Kidney epithelial cell (primary cell): ENCODE results near the gene TBC1D25. TPM values are rescaled to one million over a fixed set of nuclear protein-coding genes. Genes with fewer than 3 reads are reported as not detected.
A peak's percentile ranks its signal among the peaks of the same experiment; 100 is the strongest.

Experiments used
- DNase-seq: peaks from one replicate; pipeline ENCODE4 v3.0.0-alpha.2; 2010; ENCODE audit warnings: low read depth
- H3K27me3 ChIP-seq: 2 replicates; pipeline ENCODE4 v1.6.0; 2011; ENCODE audit warnings: low read length; ENCODE audit not compliant: control insufficient read depth, insufficient read depth
- H3K36me3 ChIP-seq: 2 replicates; pipeline ENCODE4 v1.5.1; 2011; ENCODE audit warnings: low read length; ENCODE audit not compliant: control insufficient read depth, insufficient read depth
- H3K4me3 ChIP-seq: 2 replicates; pipeline ENCODE4 v1.5.1; 2011; ENCODE audit warnings: low read depth, mild to moderate bottlenecking, control low read depth, low read length
- total RNA-seq: library from RNA; depleted of rRNA; stranded (reverse); fragments of >200 nt; gene quantifications from 2 replicates; pipeline ENCODE4 v1.2.3, GENCODE V29; 2015
- TF ChIP-seq, protein P1 (sequence below): IDR thresholded peaks from 2 replicates; pipeline ENCODE4 v1.5.1; 2011; ENCODE audit warnings: mild to moderate bottlenecking, moderate library complexity, low read length, control low read depth, inconsistent platforms; ENCODE audit not compliant: insufficient read depth, poor library complexity, severe bottlenecking

The TBC1D25 gene
- total RNA-seq, 1 donor from 2014 or later: 6.6 TPM

DNA sequence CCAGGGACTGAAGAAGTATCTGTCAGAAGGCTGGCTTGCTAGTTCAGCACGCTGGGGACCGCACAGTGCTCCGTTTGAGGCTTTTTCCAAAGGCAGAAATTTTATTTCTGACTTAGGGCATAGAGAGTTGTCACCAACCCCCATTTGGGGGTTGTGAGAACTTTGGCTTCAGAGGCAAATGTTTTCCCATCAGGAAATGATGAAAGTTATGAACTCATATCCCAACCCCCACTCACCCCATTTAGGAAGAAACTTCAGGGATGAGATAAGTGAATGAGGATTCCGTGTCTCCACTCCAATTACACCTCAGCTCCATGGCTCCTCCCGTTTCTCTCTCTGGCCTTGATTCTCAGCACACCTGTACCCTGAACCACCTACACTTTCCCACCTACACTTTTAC lies 53.5 kb downstream of the TBC1D25 start:
- no peaks in the 10 kb centered on the region for H3K36me3 ChIP-seq
- no peaks in the 10 kb centered on the region for H3K27me3 ChIP-seq
- no peak for DNase-seq
- TF ChIP-seq, protein P1, sequence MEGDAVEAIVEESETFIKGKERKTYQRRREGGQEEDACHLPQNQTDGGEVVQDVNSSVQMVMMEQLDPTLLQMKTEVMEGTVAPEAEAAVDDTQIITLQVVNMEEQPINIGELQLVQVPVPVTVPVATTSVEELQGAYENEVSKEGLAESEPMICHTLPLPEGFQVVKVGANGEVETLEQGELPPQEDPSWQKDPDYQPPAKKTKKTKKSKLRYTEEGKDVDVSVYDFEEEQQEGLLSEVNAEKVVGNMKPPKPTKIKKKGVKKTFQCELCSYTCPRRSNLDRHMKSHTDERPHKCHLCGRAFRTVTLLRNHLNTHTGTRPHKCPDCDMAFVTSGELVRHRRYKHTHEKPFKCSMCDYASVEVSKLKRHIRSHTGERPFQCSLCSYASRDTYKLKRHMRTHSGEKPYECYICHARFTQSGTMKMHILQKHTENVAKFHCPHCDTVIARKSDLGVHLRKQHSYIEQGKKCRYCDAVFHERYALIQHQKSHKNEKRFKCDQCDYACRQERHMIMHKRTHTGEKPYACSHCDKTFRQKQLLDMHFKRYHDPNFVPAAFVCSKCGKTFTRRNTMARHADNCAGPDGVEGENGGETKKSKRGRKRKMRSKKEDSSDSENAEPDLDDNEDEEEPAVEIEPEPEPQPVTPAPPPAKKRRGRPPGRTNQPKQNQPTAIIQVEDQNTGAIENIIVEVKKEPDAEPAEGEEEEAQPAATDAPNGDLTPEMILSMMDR: no peak
- H3K4me3 ChIP-seq: no peak overlapping the region

DNA sequence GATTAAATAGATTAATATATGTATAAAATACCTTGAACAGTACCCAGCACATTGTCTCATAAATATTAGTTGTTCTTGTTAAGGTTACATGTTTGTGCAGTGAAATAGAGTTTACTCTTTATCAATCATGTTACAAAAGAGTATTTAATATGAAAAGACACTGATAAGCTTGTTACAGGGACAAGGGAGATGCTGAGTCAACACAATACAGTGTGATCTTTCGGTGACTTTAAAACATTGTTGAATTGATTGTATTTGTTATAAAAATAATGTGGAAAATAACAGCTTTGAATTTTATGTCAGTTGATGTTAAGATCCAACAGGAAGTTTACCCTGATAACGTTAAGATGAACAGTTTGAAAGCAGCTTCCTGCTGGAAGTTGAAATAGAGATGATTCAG lies 56.4 kb downstream of the TBC1D25 start:
- no peak for DNase-seq
- H3K27me3 ChIP-seq: no peaks in the 10 kb centered on the region
- H3K4me3 ChIP-seq: no peak overlapping the region
- peaks cover 2% of the 10 kb centered on the region for H3K36me3 ChIP-seq
- TF ChIP-seq, protein P1: no peak

DNA sequence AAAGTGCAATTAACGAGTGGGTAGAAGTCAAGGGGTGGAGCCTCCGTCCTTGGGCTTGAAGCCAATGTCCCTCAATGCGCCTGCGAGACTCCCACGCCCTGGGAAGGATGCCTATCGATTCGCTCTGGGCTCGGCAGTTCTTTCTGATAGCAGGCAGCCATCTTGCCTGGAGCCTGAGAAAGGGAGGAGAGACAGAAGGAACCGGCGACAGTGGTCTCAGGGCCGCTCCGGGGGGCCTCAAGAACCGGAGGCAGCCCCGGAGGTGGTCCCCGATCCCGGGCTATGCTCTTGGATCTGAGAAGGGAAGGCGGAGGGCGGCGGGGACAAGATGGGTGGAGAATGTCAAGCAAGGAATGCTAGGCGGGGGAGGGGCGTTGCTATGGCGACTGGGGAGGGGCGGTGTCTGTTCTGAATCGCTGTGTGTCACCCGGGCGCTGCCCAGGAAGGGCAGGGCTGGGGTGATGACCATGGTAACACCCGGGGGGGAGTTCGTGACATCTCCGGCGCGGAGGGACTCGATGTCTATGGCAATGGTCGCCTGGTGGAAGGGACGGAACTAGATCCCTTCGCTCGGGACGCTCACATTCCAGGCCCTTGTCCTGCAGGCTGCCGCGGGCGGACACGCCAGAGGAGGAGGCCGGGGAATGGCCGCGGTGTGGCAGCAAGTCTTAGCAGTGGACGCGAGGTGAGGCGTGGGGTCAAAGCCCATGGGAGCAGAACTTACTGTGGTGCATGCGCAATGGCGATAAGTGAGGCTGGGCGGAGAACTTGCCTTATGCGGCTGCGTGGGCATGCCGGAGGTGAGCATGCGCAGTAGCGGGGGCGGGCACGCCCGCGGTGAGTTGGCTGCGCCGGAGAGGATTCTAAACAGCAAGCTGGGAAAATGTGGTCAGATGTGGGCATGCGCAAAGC lies 58.1 kb downstream of the TBC1D25 start, which contains the start of gene WDR13:
Gene WDR13, plus strand, starts transcription at position 140 of the 912 bp plus-strand sequence. Its CDS starts 505 bp downstream, at position 645.
- Histone ChIP-seq H3K27me3 (no peaks in the 10 kb centered on the region), H3K4me3 (peak within 1 kb of the TSS; percentile 76), H3K36me3 (peaks cover 2% of the 10 kb centered on the region)
- DNase-seq: peak; percentile 76
- TF ChIP-seq, protein P1: no peak

DNA sequence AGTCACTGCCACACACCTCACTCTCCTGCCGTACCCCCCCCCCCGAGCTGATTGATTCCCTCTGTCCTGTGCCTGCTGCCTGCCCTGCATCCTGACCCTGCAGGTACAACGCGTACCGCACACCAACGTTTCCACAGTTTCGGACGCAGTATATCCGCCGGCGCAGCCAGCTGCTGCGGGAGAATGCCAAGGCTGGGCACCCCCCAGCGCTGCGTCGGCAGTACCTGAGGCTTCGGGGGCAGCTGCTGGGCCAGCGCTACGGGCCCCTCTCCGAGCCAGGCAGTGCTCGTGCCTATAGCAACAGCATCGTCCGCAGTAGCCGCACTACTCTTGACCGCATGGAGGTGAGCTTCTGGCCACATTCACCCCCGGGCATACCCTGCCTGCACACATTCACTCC lies 59.1 kb downstream of the TBC1D25 start:
- TF ChIP-seq, protein P1: no peak
- Histone ChIP-seq H3K36me3 (peaks cover 2% of the 10 kb centered on the region), H3K4me3 (no peak overlapping the region), H3K27me3 (no peaks in the 10 kb centered on the region)
- DNase-seq: no peak

DNA sequence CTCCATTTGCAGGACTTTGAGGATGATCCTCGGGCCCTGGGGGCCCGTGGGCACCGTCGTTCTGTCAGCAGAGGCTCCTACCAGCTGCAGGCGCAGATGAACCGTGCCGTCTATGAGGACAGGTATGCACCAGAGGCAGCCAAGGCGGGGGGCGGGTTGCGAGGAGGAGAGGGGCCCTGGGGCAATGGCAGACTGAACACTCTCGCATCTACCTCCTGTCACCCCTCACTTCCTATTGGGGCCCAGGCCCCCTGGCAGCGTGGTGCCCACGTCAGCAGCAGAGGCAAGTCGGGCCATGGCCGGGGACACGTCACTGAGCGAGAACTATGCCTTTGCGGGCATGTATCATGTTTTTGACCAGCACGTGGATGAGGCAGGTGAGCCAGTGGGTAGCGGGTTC lies 59.8 kb downstream of the TBC1D25 start:
- H3K4me3 ChIP-seq: no peak overlapping the region
- no peak for DNase-seq
- TF ChIP-seq, protein P1: no peak
- H3K36me3 ChIP-seq: peaks cover 2% of the 10 kb centered on the region
- no peaks in the 10 kb centered on the region for H3K27me3 ChIP-seq
